Measurements from ENCODE around the gene TMEM147. TPM values are rescaled to one million over a fixed set of nuclear protein-coding genes. Genes with fewer than 3 reads are reported as not detected.
"Not testable (repeated sequence)": the region's sequence is repeated elsewhere in the genome, so short reads cannot be mapped to it uniquely, and the experiment has no call there.

The TMEM147 gene
- polyA plus RNA-seq, 3 donors: 94.0 to 109 (median 96.3) TPM

DNA sequence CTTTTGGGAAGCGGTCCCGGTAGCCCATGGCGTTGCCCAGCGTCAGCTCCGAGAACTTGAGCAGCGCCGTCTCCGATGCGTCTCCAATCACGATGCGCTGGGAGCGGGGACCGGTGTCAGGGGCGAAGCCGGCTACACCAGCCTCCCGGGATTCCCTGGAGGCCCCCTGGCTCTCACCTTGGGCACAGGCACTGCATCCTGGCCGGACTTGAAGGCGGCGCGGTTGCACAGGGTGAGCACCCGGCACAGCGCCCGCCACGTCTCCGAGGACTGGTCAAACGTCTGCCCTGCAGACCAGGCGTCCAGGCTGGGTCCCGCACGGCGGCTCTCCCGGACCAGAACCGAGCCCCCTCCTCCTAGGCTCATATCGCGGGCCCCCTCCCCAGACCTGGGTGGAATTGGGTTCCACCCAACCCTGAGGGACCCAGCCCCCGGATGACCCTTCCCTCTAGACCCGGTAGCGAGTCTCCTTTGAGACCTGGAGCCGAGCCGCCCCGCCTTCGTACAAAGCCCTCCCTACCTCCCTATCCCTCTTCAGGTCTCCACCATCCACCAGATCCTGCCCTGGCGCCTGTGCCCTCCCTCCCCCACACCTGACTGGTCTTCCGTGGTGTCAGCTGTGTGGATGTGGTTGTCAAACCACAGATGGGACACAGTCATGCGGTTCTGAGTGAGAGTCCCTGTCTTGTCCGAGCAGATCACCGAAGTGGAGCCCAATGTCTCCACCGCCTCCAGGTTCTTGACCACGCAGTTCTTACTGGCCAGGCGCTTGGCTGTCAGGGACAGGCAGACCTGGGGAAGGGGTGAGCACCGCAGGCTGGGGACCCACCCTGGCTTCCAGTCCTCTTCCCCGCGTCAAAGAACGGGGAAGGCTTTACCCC, 13.2 kb downstream of the TMEM147 start:
- DNase-seq: no peak

DNA sequence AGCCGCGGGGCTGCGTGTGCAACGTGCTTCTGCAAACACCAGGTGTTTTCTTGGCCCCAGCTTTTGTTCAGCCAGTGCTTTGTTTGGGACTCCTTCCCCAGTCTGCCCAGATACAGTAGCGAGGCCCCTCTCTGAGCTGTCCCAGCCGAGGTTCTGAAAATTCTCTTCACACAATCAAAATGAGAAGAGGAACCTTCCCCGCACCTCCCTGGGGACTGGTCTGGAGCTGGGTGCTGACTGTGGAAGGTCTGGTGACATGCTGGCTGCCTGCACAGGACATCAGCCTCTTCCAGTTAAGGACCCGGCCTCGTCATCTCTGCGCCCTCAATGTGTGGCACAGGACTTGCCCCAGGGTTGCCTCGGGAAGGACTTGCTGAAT, 13.8 kb downstream of the TMEM147 start:
- DNase-seq: no peak

DNA sequence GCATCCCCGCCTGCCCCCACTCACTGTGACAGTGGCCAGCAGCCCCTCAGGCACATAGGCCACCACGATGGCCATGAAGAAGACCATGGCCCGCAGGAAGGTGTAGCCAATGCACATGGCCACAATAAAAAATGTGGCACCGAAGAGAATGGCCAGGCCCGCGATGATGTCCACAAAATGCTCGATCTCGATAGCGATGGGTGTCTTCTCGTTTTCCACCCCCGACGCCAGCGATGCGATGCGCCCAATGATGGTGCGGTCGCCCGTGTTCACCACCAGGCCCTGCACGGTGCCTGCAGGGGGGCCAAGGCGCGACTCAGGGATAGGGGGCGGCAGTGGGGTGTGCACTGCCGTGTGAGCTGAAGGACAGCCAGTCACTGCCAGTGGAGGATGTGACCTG, 14.4 kb downstream of the TMEM147 start:
- no peak for DNase-seq

DNA sequence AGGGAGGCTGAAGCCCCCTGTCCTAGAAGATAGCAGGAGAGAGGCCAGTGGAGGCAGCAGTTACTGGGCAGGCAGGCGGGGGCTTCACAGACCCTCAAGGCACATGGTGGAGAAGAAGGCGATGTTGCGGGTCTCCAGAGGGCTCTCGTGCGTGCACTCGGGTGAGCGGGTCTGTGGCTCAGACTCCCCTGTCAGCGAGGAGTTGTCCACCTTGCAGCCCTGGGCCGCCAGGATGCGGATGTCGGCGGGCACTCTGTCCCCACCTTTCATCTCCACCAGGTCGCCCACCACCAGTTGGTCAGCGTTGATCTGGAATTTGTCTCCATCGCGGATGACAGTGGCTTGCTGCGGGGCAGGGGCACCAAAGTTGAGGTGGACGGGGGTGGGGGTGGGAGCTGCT, 14.8 kb downstream of the TMEM147 start:
- no peak for DNase-seq

DNA sequence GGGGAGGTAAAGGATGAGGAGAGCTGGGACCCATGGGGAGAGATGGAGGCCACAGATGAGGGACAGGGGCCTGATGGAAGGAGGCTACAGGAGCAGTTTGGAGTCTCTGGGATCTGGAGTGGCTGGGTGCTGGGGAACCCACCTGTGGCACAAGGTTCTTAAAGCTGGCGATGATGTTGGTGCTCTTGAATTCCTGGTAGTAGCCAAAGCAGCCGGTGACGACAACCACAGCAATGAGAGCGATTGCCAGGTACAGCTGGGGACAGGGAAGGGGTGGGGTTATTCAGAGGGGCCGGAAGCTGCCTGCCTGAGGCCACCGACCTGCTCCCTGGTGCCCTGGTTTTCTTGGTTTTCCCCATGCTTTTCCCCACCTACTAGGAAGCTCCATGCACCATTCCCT, 15.3 kb downstream of the TMEM147 start:
- DNase-seq: no peak

DNA sequence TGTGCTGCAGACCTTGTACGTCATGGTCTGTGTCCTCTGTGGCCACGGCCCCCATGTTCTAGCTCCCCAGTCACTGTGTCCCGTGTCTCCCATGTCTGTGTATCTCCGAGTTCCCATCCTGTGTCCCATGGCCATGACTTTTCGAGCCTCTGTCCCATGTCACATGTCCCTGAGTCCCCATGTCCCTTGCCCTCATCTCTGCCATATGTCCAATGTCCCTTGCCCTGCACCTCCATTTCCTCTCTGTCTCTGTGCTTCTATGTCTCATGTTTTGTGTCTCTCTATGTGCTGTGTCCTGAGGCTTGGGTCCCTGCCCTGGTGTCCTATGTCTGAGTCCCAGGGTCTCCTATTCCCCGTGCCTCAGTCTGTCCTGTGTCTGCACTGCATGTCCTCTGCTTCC, 16.0 kb downstream of the TMEM147 start:
- no peak for DNase-seq

DNA sequence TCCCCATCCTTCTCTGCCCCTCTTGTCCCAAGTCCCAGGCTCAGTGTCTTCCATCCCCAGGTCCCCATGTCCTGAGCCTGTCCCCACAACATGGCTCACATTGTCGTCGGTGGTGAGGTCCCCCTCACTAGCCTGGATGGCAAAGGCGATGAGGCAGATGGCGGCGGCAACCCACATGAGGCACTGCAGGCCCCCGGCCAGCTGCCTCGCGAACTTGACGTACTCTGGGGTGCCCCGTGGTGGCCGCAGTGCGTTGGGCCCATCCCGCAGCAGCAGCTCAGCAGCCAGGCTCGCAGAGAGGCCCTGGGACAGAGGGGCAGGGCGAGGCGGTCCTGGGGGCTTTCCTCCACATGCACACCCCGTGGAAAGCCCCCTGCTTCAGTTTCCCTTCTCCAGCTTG, 16.9 kb downstream of the TMEM147 start:
- no peak for DNase-seq

DNA sequence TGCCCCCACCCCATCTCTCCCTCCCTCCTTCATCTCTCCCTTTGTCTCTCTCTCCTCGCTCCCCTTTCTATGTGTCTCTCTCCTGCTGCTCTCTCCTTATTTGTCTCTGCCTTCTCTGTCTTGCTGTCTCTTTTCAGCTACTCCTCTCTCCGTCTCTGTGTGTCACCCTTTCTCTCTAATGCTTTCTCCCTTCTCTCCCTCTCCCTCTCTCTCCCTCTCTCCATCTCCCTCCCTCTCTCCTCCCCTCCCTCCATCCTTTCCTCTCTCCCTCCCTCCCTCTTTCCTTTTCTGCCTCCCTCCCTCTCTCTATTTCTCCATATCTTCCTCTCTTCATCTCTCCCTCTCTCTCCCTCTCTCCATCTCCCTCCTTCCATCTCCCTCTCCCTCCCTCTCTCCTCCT, 17.4 kb downstream of the TMEM147 start:
- DNase-seq: no peak

DNA sequence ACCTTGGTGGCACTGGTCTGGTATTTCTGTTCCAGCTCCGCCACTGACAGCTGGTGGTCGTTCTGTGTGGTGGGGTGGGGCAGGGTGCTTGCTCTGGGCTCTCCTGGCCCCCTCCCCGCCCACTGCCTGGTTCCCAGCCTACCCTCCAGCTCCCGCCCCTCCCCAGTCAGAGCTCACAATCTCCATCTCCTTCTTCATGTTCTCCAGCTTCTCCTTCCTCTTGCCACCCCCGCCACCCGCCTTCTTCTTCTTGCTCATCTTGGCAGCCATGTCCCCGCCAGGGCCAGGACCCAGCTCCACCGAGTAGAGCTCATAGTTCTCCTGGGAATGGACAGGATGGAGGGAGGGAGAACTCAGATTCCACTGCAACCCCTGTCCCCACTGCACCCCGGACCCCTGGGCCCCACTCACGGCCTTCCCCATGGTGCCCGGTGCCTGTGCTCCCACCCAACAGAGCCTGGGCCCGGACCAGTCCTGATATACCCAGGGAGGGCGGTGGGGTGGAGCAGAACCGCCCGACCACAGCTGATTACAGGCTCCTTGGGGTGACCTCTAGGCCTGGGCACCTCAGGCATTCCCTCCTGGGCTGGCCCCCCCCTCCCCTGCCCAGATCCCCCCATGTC, 17.9 kb downstream of the TMEM147 start, which contains the start of gene ATP4A:
Gene ATP4A (minus strand): TSS at position 452 of the 623 bp plus-strand sequence. CDS start 29 bp downstream, at position 423.
- no peak for DNase-seq

DNA sequence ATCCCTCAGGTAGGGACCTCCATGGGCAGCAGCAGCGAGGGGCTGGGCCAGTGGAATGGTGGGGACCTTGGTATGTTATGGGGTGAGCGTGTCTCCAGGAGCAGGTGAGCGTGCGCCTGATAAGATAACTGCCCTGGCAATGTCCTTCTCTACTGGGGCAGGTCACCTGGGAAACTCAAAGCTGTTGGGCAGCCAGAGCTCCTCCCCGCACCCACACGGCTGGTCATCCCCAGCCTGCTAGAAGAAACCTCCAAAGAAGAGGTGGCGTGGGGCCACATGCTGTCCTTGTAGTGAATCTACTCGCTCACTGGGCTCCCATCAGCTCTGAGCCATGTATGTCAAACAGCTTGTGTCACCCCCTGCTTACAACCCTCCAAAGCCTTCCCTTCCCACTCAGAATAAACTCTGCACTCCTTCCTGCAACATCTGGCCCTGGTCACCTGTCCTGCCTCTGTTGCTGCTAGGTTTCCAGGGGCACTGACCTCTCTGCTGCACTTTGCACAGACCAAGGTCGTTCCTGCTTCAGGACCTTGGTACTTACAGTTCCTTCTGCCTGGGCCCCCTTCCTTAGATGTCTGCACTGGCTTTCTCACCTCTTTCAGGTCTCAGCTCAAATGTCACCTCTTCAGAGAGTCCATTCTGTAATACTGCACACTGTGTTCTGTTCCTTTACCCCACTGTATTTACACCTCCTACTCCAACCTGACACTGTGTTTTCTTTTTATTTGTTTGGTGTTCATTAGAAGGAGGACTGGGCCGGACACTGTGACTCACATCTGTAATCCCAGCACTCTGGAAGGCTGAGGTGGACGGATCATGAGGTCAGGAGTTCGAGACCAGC, 19.8 kb downstream of the TMEM147 start:
- DNase-seq: no peak

DNA sequence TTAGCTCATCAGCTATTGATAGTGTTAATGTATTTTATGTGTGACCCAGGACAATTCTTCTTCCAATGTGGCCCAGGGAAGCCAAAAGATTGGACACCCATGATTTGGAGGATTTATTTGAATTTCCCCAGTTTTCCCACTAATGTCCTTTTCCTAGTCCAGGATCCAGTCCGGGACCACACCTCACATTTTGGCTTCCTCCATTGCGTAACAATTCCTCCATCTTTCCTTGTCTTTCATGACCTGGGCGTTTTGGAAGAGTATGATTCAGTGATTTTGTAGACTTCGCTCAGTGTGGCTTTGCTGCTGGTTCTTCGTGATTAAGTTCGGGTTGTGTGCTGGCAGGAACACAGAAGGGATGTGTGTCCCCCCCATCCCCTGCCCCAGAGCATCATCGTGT, 21.3 kb downstream of the TMEM147 start:
- DNase-seq: no peak

DNA sequence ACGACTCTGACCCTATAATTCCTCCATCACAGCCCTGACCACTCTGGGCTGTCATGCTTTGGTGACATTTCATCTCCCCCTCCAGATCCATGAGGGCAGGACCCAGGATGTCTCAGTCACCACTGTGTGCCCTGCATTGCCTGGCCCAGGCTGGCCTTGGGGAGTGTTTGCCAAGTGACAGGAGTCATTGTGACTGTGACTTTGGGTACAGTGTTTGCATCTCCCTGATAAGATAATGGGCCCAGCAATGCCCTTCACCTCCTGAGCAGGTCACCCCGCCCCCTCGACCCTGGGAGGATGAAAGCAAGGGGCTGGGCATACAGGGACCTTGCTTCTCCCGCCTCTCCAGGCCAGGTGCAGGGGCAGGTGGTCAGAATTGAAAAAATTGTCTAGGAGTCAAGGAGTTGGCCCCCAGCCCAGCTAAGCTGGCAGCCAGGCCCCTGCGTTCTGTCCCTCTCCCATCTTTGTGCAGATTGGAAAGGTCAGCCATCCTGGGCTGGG, 23.9 kb downstream of the TMEM147 start:
- no peak for DNase-seq

DNA sequence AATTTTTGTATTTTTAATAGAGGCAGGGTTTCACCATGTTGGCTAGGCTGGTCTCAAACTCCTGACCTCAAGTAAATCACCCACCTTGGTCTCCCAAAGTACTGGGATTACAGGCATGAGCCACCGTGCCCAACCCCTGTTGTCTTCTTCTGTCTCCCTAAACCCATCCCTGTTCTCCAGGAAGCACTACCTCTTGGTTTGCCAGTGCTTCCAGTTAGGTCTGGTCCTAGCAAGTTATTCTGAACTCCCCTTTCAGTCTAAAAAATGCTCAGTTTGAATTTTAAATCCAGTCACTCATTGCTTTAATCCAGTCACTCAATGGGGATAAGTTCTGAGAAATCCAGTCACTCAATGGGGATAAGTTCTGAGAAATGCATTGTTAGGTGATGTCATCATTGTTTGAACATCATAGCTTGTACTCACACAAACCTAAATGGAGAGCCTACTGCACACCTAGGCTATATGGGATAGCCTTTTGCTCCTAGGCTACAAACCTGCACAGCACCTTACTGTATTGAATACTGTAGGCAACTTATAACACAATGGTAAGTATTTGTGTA, 26.1 kb downstream of the TMEM147 start:
- DNase-seq: no peak

DNA sequence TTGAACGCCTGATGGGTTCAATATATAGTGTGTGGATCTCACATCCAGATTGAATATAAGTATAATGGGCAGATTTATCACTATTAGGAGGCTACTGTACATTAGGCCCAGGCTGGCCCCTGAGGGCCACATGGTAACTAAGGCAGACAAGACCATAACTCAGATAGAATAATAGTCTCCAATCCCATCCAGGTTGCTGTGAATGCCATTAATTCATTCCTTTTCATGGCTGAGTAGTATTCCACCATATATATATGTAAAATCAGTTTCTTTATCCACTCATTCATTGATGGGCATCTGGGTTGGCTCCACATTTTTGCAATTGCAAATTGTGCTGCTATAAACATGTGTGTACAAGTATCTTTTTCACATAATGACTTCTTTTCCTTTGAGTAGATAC, 32.5 kb downstream of the TMEM147 start:
- no peak for DNase-seq

DNA sequence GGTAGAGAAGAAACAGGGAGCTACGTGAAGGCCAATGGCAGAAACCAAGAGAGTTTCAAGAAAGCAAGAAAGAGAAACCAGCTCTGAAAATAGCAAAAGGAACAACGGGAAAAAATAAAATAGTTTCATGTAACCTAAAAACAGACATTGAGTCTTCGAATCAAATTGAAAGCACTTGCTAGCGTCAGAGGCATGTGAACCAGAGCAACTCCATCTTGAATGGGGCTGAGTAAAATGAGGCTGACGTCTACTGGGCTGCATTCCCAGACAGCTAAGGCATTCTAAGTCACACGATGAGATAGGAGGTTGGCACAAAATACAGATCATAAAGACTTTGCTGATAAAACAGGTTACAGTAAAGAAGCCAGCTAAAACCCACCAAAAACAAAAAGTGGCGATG, 33.3 kb downstream of the TMEM147 start:
- no peak for DNase-seq

DNA sequence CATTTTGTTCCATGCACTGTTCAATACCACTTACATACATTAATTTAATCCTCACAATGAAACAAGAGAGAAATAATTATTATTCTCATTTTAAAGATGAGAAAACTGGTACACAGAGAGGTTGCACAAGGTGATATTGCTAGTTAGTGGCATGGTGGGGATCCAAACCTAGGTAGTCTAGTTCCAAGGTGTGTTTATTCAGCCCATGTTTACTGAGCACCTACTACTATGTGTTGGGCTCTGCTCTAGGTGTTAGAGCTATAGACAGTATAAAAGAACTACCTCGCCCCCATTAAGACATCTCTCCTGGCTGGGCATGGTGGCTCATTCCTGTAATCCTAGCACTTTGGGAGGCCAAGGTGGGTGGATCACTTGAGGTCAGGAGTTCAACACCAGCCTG, 37.3 kb downstream of the TMEM147 start:
- DNase-seq: no peak

DNA sequence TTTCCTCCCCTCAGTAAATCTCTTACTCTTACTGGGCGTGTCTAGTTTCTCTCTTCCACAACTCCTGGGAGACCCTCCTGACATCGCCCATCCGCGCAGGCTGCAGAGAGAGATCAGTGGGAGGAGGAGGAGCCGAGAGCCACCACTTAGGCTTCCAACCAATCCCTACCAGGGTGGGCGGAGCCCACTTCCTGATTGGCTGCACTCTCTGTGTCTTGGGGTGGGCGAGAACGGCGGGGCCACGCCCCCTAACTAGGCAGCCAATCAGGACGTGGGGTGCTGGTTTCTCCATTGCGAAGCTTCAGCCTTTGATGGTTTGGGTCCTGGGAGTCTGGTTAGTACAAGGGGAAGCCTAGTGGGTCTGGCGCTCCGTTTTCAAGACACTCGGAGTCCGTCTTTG, 40.4 kb downstream of the TMEM147 start, which contains the start of gene PMIS2:
Gene PMIS2 (plus strand): TSS at position 326 of the 400 bp plus-strand sequence. CDS start 87 bp downstream, outside the sequence.
- no peak for DNase-seq

DNA sequence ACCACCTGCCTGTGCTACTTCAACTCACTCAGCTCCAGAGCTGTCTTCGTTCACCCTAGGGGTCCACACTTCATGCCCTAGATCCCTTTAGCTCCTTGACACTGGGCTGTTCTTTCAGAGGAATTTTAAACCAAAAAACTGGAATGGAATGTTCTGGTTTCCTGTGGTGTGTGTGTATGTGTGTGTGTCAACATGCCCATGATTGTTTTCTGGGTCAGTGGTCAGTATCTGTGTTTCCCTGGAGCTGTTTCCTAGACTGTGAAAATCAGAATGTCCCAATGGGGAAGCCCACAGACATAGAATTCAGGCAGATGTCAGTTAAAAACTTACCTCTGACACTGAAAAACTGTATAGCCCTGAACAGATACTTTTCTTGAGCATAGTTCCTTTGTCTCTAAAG, 41.9 kb downstream of the TMEM147 start:
- no peak for DNase-seq

DNA sequence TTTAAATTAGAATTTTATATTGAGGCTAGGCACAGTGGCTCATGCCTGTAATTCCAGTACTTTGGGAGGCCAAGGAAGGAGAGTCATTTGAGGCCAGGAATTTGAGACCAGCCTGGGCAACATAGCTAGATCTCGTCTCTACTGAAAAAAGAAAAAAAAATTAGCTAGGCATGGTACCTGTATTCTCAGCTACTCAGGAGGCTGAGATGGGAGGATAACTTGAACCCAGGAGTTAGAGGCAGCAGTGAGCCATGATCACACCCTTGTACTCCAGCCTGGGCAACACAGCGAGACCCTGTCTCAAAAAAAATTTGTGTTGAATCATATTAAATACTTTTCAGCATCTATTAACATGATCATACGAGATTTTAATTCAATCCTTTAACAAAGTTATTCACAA, 45.4 kb downstream of the TMEM147 start:
- DNase-seq: no peak

DNA sequence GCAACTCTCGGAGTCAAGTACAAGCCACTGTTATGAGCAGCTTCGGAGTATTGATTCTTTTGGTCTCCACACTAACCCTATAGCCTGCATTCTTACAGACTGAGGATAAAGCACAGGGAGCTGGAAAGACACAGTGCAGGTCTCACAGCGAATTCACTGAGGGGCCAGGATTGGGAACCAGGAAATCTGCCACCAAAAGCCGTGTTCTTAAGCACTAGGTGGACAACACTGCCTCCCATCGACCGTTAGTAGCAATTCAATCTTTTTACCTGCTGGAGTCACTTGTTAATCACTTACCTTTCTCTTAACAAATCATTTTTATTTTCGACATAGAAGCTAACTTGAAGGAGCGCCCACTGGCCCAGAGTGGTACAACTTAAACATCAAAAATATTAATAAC, 46.8 kb downstream of the TMEM147 start:
- peak; percentile 54 for DNase-seq

DNA sequence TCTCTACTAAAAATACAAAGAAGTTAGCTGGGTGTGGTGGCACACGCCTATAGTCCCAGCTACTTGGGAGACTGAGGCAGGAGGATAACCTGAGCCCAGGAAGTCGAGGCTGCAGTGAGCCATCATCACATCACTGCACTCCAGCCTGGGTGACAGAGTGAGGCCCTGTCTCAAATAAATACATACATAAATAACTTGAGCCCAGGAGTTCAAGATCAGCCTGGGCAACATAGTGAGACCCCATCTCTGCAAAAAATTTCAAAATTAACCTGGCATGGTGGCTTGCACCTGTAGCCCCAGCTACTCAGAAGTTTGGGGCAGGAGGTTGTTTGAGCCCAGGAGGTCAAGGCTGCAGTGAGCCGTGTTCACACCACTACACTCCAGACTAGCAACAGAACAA, 49.6 kb downstream of the TMEM147 start:
- DNase-seq: not testable (repeated sequence)

DNA sequence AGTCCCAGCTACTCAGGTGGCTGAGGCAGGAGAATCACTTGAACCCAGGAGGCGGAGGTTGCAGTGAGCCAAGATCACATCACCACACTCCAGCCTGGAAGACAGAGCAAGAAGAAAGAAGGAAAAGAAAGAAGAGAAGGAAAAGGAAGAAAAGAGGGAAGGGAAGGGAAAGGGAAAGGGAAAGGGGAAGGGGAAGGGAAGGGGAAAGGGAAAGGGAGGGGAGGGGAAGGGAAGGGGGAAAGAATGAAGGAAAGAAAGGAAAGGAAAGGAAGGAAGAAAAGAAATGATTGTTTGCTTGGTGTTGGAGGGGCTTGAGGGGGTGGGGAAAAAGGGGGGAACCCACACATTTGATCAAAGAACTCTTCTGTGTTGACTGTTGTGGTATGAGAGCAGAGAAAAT, 50.5 kb downstream of the TMEM147 start:
- DNase-seq: no peak
